Peyer's patch (tissue), 4 donors: ENCODE results near the gene SURF4.

Source experiments
- POLR2A ChIP-seq, 2 donors: fragments of 450-650 bp; IDR thresholded peaks; one replicate each; pipeline ENCODE4 v1.5.1; 2017; ENCODE audit warnings: antibody characterized with exemption in 2 of 2, mild to moderate bottlenecking in 2 of 2, moderate library complexity in 2 of 2
- TF ChIP-seq, protein P1 (sequence below), 6 experiments: fragments of 450-650 bp in 4 of 6; fragments of 200-600 bp in 2 of 6; sonication (generic) in 1 of 6; IDR thresholded peaks; one replicate each; pipeline ENCODE4 v1.5.1; 2017 to 2019; ENCODE audit warnings: antibody characterized with exemption in 6 of 6, mild to moderate bottlenecking in 3 of 6, moderate library complexity in 1 of 6

DNA sequence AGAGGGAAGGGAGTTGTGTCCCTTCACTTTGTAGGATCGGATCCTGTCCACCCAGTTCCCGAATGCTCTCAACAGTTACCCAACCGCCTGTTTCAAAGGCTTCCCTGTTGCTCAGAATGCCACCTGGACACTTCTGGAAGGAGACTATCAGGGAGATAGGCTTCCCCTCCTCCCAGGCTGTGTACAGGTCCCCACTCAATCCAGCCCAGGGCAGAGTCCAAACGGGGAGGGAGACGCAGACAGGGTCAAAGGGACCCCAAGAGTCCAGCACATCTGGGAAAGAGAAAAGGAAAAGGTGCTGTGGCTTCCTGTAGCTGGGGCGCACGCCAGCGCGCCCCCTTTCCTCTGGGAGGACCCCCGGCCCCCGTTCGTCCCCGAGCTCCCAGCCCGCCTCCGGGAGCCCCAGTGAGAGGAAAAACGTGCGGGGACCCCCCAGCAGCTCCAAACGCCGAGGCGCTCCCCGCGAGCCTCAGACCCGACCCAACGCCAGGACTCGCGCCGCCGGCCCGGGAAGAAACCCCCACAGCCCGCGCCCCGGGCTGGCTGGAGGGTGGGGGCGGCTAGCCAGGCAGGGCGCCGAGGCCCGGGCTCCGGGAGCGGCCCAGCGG is 640 bp downstream of the SURF4 start:
- TF ChIP-seq, protein P1, sequence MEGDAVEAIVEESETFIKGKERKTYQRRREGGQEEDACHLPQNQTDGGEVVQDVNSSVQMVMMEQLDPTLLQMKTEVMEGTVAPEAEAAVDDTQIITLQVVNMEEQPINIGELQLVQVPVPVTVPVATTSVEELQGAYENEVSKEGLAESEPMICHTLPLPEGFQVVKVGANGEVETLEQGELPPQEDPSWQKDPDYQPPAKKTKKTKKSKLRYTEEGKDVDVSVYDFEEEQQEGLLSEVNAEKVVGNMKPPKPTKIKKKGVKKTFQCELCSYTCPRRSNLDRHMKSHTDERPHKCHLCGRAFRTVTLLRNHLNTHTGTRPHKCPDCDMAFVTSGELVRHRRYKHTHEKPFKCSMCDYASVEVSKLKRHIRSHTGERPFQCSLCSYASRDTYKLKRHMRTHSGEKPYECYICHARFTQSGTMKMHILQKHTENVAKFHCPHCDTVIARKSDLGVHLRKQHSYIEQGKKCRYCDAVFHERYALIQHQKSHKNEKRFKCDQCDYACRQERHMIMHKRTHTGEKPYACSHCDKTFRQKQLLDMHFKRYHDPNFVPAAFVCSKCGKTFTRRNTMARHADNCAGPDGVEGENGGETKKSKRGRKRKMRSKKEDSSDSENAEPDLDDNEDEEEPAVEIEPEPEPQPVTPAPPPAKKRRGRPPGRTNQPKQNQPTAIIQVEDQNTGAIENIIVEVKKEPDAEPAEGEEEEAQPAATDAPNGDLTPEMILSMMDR (IDR thresholded peaks at IDR 0.05), result no peak
- TF ChIP-seq POLR2A (IDR thresholded peaks at IDR 0.05), result peak; percentile 38 to 61
